Fibroblast of upper back skin (primary cell): ENCODE data around the gene DAB1.
"Not testable (repeated sequence)": the region's sequence is repeated elsewhere in the genome, so short reads cannot be mapped to it uniquely, and the experiment has no call there.

ENCODE experiments used
- DNase-seq: peaks from one replicate; pipeline ENCODE4 v3.0.0-alpha.2; 2013

DAB1 gene

DNA sequence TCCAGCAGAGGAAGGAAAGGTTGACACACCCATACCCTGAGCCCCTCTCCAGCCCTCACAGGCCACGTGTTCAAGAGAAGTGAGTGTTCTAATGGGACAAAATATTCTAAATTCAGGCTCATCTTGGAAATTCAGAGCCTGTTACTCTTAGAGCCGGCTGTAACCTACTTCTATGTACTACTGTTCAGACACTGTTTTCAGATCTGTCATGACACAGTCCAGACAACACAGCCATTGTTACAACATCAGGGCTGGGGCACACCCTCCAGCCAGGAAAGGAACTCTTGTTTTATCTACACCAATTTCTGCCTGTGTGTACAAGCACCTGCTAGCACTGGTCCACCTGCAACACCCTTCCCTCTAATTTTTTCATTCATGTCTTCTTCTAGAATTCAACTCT, 312.7 kb downstream of the DAB1 start:
- DNase-seq = no peak

DNA sequence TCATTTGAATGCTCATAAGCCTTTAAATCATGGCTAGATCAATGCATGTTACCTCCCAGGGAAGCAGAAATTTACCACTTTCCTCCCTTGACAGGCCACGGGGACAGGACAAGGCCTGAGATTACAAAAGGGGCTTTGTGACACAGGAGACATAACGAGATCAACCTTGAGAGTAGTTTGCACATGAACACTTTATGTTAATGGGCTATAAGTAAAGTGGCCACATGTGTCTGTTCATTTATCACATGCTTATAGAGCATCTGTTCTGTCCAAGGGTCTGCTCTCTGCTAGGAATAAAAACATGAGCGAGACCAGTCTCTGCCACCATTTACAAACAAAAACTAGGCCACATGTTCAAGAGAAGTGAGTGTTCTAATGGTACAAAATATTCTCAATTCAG, 314.0 kb downstream of the DAB1 start:
- no peak for DNase-seq

DNA sequence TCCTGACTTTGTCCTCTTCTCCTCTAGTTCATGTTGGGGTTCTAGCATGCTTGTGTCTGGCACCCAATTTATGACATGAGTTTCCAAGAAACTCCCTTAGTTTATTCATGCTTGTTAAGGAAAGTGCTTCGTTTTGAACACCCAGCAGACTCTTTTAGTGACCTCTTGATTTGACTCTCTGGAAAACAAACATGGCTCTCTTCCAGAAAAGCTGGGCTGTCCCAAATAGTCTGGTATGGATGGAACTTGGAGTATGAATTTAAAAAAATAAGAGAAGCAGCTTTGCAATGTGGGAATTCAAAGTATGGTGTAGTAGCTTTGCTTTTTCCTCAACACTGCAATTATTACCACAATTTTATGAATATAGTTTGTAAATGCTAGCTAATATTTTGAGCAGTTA, 314.6 kb downstream of the DAB1 start:
- peak; percentile 26 for DNase-seq

DNA sequence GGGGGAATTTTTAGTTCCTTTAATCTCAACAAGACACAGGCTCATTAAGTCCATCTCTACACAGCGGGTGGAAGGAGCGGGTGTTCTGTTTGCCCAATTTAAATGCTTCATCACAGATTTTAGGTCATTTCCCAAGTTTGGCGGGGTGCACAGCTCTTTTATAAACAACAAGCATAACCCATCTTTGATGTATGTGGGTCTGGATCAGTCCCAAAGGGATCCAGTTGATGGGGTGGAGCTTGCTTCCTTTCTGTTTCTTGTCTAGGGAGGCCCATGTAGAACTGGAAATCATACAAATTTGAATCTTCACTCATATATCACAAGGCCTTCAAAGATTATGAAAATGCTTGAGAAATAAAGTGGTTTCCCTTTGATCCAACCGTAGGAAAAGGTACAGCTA, 317.6 kb downstream of the DAB1 start:
- DNase-seq = no peak

DNA sequence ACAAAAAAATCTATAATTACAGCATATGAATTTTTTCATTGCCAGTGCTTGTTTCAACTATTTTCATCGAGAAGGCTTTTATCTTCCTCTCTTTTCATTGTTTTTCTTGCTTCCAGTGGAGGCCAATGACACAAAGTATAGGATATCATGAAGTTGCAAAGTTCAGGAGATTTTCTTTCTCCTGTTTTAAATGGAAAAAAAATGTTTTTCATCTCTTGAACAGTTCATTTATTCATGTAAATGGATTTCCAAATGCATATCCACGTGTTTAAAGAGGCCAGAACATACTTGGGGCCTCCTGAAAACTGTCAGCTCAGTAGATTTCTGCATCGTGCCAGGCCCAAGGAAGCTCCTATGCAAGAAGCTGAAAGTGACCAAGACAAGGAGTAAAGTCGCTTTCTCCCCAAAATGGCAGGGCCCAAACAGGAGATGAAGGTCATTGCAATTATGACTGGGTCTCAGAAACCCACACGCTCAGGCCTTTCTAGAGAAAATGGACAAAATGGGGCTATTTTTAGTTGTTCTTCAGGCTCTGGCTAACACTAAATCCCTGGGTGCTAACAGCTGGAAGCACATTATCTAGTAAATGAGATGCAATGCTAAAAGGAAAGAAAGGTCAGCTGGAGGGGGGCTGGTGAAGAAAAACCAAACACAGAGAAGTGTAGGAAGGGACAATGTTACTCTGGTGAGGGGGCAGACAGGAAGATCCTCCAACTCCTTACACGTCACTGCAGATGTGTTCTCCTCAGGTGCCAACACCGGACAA, 321.1 kb downstream of the DAB1 start:
- DNase-seq = no peak

DNA sequence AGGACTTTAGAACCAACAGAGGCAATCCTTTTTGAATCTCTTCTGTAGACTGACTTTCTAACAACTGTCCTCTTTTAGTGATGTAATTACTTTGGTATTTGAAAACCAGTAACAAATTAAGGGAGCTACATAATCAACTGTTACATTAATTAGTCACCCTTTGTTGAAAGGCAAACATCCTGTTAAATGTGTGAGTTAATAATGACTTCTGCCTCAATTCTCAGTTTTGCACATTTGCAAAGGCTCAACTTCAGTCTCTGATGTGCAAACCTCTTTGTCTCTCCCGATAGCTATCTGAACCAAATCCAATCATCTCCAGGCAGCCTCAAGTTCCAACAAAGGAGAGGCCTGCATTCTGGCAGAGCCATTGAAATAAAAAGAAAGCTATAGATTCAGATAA, 322.7 kb downstream of the DAB1 start:
- peak; percentile 17 for DNase-seq

DNA sequence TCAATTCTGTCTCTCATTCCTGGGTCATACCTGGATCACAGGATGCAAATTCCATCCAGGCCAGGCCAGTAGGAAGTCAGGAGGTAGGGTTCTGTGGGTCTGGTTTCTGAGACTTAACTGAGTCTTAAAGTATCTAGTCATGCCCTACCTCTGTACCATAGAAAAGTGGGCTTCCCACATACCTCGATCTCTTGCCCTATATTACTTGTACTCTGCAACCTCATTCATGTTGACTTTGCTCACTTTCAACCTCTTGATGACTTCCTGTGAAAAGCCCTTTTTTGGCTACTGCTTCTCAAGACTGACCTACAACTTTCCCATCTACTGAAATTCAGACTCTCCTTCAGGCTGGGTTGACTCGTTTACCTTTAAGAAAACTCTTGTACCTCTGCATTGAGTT, 329.1 kb downstream of the DAB1 start:
- DNase-seq = no peak

DNA sequence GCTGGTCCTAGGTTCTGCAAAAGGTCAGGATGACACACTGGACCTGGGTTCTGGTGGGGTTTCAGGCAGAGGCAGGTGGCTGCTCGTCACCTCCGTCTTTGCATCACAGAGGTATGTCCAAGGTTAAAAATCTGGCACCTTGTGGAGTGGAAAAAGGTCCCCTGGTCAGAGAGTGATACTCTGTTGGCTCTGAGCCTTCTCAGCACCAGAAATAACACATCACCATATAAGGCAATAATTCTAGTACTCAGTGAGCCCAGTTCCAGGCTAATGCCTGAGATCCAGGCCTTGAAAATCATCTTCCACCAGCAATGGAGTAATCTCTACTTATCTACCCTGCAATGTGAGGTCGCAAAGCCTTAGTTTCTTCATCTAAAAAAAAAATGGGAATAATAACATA, 330.7 kb downstream of the DAB1 start:
- no peak for DNase-seq

DNA sequence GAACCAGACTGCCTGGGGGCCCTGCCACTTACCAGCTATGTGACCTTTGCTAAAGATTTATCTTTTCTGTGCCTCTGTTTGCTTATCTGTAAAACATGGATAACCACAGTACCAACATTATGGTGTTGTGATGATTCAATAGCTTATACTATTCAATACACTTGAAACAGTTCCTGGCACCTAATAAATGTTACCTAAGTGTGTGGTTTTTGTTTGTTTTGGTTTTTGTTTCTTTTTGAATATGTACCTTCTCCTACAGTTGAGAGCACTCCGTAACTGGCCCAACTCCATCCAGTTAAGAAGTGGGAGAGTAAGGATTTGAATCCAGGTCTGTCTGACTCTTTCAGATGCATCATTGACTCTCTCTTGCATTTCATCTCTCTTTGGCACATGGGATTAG, 332.2 kb downstream of the DAB1 start:
- DNase-seq = no peak

DNA sequence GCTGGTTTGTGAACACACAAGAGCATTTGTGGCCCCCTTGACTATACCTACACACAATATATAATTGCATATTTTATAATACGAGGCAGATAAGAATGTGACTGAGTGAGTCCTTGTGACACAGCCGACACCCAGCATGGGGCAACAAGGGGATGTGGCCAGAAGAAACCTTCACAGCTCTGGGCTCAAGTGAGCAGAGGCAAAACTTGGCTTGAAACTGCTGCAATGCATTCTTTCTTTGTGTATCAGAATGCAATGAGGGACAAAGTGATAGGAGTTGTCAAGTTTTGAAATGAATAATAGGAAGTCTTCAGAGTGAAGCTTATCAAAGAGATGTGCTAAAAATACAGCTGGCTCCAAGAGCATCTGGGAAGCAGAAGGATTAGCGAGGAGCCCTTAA, 334.0 kb downstream of the DAB1 start:
- DNase-seq = peak; percentile 23

DNA sequence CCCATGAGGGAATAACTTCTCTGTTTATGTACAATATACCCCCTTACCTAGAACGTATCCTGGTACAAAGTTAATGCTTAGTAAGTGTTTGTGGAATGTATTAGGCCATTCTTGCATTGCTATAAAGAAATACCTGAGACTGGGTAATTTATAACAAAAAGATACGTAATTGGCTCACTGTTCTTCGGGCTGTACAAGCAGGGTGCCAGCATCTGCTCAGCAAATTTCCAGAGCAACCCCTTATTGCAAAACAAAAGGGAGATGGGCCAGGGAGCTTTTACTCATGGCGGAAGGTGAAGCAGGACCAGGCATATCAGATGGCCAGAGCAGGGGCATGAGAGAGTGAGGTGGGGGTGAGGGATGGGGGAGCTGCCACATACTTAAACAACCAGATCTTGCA, 334.6 kb downstream of the DAB1 start:
- DNase-seq = no peak

DNA sequence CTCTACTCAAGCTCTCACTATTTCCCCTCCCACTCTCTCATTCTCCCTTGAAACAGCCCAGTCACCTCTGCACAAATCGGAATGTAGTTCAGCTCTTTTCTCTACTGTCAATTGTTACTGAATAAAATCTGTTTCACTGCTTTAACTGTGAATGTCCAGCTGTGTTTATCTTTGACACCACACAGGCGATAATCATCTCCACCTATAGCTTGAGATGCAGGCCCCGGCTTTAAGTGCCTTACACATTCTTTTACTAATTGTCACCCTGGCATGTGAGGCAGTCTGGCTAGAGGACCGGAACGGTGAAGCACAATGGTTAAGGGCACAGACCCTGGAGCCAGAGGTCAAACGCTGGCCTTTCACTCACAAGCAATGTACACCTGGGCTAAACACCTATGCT, 335.2 kb downstream of the DAB1 start:
- no peak for DNase-seq

DNA sequence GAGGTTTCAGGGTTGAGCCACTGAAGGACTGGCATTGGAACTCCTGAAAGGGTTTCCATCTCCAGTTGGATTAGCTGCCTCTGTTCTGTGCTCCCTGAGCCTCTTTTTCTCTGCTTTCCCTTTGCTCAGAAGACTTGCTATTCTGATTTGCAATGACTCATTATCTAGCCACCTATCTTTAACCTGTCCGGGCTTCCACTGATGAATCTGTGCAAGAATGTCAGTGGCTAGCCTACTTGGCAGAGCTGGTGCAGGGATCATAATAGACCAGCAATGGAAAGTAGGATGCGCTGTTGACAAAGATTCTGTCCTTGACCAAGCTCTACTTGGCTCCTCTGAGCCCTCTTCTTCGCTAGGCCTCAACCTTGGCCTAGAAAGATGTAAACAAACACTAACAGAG, 336.2 kb downstream of the DAB1 start:
- DNase-seq = not testable (repeated sequence)

DNA sequence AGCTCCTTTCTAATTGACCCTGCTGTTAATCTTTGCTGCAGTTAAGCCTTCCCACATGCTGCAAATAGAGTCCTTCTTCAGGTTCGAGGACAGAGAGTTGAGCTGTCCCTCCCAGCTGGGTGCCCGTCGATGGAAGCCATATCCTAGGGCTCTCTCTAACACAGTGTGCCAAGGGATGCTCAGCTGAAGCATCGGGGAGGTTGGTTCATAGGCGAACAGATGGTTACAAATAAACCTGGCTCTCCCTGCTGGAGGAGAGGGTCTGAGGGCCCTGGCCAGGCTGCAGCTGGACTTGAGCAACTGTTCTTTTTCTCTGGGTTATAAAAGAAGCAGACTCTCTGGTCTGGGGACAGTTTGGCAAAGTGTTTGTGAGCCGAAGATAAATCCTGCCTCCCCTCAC, 337.7 kb downstream of the DAB1 start:
- no peak for DNase-seq

DNA sequence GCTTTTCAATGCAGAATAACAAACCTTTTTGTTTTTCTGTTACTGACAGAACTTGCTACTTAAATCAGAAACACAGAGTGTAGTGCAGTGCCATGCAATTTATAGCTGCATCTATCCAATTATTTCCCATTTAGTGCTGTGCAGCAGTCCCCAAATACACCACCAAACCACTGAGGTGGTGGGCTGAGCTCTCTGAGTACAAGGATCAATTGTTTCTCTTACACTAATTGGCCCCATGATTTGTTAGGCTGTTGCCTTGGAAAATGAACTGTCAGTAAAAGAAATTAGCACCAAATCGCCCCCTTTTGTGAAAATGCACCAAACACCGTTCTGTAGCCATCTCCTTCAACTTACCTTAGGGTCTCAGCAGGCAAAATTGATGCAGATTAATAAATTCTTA, 339.2 kb downstream of the DAB1 start:
- no peak for DNase-seq

DNA sequence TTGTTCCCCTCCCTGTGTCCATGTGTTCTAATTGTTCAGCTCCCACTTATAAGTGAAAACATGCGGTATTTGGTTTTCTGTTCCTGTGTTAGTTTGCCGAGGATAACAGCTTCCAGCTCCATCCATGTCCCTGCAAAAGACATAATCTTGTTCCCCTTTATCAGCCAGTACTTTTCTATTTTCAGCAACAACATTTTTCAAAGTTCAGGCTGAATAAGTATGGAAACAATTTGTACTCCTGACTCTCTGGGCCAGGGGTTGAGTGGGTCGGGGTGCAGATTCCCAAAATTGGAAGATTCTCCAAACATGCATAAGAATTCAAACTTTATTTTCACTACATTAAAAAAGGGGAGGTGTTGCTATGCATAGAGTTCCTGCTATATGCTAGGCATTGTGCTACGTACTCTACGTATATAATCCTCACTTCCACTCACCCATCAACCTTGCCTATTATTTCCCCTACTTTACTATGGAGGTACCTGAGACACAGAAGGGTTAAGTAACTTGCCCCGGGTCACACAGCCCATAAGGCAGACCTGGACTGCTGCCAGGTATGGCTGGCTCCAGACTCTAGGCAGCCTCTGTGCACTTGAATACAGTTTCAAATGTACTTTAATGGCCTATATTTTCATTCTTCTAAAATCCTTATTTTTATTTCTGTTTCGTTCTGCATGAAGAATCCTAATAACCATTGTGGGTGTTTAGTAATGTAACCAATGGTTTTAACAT, 341.0 kb downstream of the DAB1 start:
- DNase-seq = no peak

DNA sequence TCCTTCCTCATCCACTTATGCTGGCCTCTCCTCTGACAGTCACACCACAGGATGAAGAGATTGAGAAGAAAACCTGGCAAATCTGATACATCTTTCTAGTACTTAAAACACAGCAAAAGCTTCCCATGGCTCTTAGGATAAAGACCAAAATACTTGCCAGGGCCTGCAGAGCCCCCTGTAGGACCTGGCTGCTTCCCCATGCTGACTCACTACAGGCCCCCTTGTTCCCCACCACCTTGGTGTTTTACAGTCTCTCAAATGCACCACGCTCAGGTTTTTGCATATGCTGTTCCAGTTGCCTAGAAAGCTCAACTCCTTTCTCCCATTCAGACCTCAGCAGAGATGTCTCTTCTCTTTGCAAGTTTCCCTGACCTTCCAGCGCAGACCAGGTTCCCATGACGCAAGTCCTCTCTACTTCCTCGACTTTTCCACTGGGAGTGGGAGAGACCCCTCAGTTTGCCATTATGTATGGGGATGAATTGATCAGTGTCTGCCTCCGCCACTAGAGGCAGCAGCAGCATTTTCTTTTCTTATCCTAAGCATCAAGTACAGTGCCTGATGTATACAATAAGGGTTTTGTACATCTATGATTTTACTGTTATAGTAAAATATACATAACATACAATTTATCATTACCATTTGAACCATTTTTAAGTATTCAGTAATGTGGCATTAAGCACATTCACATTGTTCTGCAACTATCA, 344.3 kb downstream of the DAB1 start:
- DNase-seq = no peak

DNA sequence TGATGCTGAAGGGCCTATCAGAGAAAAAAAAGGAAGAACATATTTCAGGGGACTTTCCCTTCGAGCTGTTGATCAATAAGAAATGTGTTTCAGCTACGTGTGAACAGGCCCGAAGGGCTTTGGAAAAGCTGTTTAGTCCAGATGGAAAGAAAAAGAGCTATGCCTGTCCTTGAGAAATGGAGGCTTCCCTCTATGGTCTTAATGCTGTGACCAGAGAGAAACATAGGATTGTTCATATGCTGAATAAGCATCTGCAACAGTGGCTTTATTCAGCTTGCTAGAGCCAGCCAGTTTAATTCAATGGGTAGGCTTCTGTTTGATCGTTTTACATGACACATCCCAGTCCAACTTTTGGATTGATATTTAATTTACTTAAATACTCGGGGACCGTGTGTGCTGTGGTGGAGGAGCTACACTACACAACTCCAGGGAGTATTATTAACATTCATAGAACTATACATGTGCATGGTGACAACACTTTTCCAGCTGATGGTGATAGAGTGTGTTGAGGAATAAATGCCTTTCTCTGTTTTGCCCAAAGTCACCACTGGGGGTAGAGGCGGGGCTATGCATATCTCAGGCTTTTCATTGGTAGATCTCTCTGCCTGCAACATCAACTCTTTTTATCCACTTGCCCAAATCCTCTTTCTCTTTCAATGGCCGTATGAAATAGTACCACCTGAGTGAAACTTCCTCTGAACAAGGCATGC, 351.3 kb downstream of the DAB1 start:
- no peak for DNase-seq

DNA sequence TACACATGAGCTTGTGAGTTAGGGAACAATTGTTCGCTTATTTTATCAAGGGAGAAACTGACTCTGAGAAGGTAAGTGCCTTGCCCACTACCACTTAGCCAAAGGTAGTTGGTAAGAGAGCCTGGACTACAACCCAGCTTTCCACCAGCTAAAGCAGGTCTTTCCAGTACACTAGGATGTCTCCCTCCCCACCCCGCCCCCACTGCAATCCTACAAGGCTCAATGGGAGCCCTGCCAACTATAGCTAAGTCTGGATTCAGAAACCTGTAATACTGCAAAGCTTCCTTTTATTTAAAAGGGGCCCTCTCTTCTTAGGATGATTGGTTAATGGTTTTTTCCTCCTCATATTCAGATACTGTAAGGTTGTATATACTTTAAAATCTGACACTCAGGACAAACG, 356.0 kb downstream of the DAB1 start:
- peak; percentile 37 for DNase-seq

DNA sequence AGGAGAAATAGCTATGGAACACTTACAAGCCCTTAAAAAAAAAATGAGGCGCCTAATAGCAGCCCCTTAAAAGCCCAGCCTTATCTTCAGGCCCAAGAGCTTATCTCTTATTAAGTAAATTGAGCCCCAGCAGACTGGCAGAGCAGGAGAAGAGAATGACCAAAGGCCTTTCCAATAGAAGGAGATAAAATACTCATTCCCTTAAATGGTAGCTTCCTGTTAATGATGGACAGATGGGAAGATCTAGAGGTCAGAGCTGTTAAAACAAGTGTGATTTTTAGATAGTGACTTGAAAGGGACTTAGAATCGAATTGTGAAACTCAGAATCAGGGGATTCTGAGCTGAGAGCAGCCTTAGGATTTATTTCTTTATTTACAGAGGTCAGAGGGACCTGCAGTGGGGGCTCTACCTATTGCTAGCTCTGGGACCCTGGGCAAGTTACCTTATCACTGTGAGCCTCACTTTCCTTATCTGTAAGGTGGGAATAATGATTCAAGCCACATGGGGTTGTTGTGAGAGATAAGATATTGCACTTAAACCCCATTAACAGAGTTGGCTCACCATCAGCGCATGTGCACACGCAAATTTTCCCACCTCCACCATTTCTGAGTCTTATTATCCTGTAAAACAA, 356.8 kb downstream of the DAB1 start:
- no peak for DNase-seq

DNA sequence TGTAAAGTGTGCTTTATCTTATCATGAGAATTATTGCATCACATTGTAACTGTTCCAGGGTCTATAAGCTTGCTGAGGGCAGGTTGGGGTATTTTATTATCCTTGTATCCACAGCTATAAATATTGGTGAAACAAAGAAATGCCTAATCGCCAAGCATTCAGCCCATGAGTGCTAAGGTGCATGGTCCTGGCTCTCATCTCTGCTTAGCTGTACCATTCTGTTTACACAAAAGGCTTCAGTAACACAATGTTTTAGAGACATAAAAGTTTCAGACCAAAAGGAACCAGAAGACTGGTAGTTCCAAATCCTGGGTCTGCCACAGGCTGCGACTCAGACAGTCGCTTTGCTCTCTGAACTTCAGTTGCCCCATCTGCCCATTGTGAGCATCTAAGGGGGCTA, 358.4 kb downstream of the DAB1 start:
- DNase-seq = no peak

DNA sequence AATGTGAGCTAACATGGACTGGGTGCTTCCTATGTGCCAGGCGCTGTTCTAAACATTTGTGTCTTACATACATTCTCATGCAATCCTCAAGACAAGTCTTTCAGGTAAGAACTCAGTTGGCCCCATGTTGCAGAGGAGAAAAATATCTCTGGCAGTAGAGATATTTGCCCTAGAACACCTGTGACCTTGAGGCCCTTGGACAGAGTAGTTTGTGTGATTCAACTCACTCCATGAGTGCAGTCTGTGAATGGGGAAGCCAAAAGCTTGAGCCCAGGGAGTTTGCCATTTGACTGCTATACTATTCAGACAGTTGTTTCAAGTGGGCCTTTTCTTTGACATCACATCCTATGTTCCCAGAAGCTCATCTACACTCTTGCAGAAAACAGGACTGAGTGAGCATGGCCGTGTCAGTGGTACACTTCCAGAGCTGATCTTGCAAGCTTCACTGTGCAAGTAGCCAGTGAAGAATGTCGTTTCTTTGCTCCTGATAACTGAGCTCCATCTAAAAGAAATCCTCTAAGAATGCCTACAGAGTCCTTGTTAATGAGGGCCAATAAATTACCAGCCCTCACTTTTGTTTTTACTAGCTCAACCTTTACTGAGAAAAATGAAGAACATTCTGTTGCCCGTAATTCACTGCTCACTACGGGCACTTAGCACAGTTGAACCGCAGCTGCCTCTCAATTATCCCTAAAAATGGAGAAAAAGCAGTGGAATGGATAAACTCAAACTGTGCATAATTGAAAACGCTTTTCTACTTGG, 359.3 kb downstream of the DAB1 start:
- DNase-seq = no peak
